Endodermal cell (in vitro differentiated cells): Measurements from ENCODE around the gene KDM1B. TPM values are rescaled to one million over a fixed set of nuclear protein-coding genes. Genes with fewer than 3 reads are reported as not detected.
A peak's percentile ranks its signal among the peaks of the same experiment; 100 is the strongest.

Source experiments
- DNase-seq: peaks from one replicate; pipeline ENCODE4 v3.0.0-alpha.2; 2017
- H3K27ac ChIP-seq: 2 replicates; pipeline ENCODE4 v1.5.1; 2013; ENCODE audit warnings: mild to moderate bottlenecking, low read depth, low read length, moderate library complexity
- H3K27me3 ChIP-seq: 2 replicates; pipeline ENCODE4 v1.6.1; 2013; ENCODE audit warnings: mild to moderate bottlenecking, low read length, moderate library complexity; ENCODE audit not compliant: insufficient read depth, control insufficient read depth, poor library complexity, severe bottlenecking
- H3K36me3 ChIP-seq: 2 replicates; pipeline ENCODE4 v1.7.0; 2013; ENCODE audit warnings: mild to moderate bottlenecking, low read length, moderate library complexity; ENCODE audit not compliant: control insufficient read depth, insufficient read depth
- H3K4me1 ChIP-seq: one replicate; pipeline ENCODE4 v1.7.0; 2013; ENCODE audit warnings: low read length; ENCODE audit not compliant: control insufficient read depth, insufficient read depth
- H3K4me3 ChIP-seq: 2 replicates; pipeline ENCODE4 v1.5.1; 2013; ENCODE audit warnings: mild to moderate bottlenecking, low read length, moderate library complexity
- H3K9ac ChIP-seq: 2 replicates; pipeline ENCODE4 v1.6.1; 2013; ENCODE audit warnings: mild to moderate bottlenecking, low read length, moderate library complexity; ENCODE audit not compliant: poor library complexity, severe bottlenecking; ENCODE audit errors: extremely low read depth
- H3K9me3 ChIP-seq: 2 replicates; pipeline ENCODE4 v1.6.1; 2013; ENCODE audit warnings: mild to moderate bottlenecking, low read length, moderate library complexity; ENCODE audit not compliant: control insufficient read depth
- H3K27ac Mint-ChIP-seq: 2 replicates; pipeline ENCODE4 v1.8.0; 2020; ENCODE audit warnings: mixed read lengths
- H3K27me3 Mint-ChIP-seq: 2 replicates; pipeline ENCODE4 v1.8.0; 2021; ENCODE audit warnings: mild to moderate bottlenecking, mixed read lengths; ENCODE audit not compliant: insufficient read depth
- H3K36me3 Mint-ChIP-seq: 2 replicates; pipeline ENCODE4 v1.8.0; 2020; ENCODE audit warnings: low read depth, mixed read lengths
- H3K4me1 Mint-ChIP-seq: 2 replicates; pipeline ENCODE4 v1.8.0; 2020; ENCODE audit warnings: mixed read lengths
- H3K4me3 Mint-ChIP-seq: 2 replicates; pipeline ENCODE4 v1.8.0; 2020; ENCODE audit warnings: mild to moderate bottlenecking, moderate library complexity, mixed read lengths
- H3K9me3 Mint-ChIP-seq: 2 replicates; pipeline ENCODE4 v1.8.0; 2020; ENCODE audit warnings: mild to moderate bottlenecking, mixed read lengths
- CTCF ChIP-seq: fragments of 200-600 bp; sonication (generic); conservative IDR thresholded peaks from 2 replicates; pipeline ENCODE4 v1.5.0; 2021; ENCODE audit warnings: antibody characterized with exemption, mild to moderate bottlenecking
- WGBS, 2 experiments: methylation state at CpG; one replicate each; pipeline versions ENCODE4 v1.1.5 to v1.1.7; 2013; ENCODE audit warnings: missing lambda C conversion rate in 2 of 2, mixed read lengths in 1 of 2; ENCODE audit not compliant: insufficient coverage in 1 of 2, insufficient read length in 1 of 2; 5-methylcytosine and 5-hydroxymethylcytosine counted together
- total RNA-seq, 2 donors: library from RNA; stranded (reverse); fragmentation: NEBNext Ultra II Directional in 1 of 2; extraction: Animal tissue kit (Norgen Biotek cat#: 25700) in 1 of 2; gene quantifications; 2 replicates in 1 of 2; 3 replicates in 1 of 2; pipeline ENCODE4 v1.2.1, GENCODE V29; 2021

The KDM1B gene
- total RNA-seq, 2 donors from 2014 or later: 7.7 to 9.3 TPM

- Histone ChIP-seq H3K36me3 (peaks cover 14% of the 10 kb centered on the region), H3K4me1 (peaks cover 8% of the 10 kb centered on the region), H3K4me3 (no peak overlapping the region), H3K27me3 (no peaks in the 10 kb centered on the region), H3K27ac (no peak overlapping the region), H3K9me3 (no peaks in the 10 kb centered on the region), H3K9ac (no peak overlapping the region)
- Mint-ChIP-seq H3K9me3 (no peaks in the 10 kb centered on the region), H3K4me3 (no peak overlapping the region), H3K27ac (no peak overlapping the region), H3K4me1 (peaks cover 27% of the 10 kb centered on the region), H3K36me3 (peaks cover 23% of the 10 kb centered on the region), H3K27me3 (no peaks in the 10 kb centered on the region)
- TF ChIP-seq CTCF: no peak
- no peak for DNase-seq
- WGBS, 2 experiments: 89 to 100% methylated on average over 2 to 3 of the region's 3 CpGs
Observed at GRCh38 chr6:18151801-18152200, 3.4 kb upstream of the KDM1B start.

- Histone ChIP-seq H3K4me3 (peak overlapping the region; percentile 90), H3K9ac (no peak overlapping the region), H3K27ac (no peak overlapping the region), H3K9me3 (no peaks in the 10 kb centered on the region), H3K27me3 (no peaks in the 10 kb centered on the region), H3K36me3 (peaks cover 15% of the 10 kb centered on the region), H3K4me1 (peaks cover 8% of the 10 kb centered on the region)
- H3K9me3 Mint-ChIP-seq: no peaks in the 10 kb centered on the region
- no peak for DNase-seq
- no peak for TF ChIP-seq CTCF
- peak overlapping the region; percentile 95 for H3K4me3 Mint-ChIP-seq
- peaks cover 12% of the 10 kb centered on the region for H3K36me3 Mint-ChIP-seq
- H3K27ac Mint-ChIP-seq: no peak overlapping the region
- no peaks in the 10 kb centered on the region for H3K27me3 Mint-ChIP-seq
- H3K4me1 Mint-ChIP-seq: peaks cover 27% of the 10 kb centered on the region
Observed at GRCh38 chr6:18153311-18153703, 1.9 kb upstream of the KDM1B start.

GRCh38 chr6:18154507-18155149 is 594 bp upstream of the KDM1B start, which contains the start of gene TPMT:
TSS of gene TPMT (minus strand) at chr6:18155077. CDS start at chr6:18149127, 5,950 bp downstream.
- Histone ChIP-seq H3K4me3 (peak within 1 kb of the TSS; percentile 91), H3K4me1 (peaks cover 8% of the 10 kb centered on the region), H3K36me3 (peaks cover 8% of the 10 kb centered on the region), H3K9me3 (no peaks in the 10 kb centered on the region), H3K27me3 (no peaks in the 10 kb centered on the region), H3K9ac (peak within 1 kb of the TSS; percentile 80), H3K27ac (peak within 1 kb of the TSS; percentile 53)
- Mint-ChIP-seq H3K4me3 (peak within 1 kb of the TSS; percentile 95), H3K9me3 (no peaks in the 10 kb centered on the region), H3K27me3 (no peaks in the 10 kb centered on the region), H3K27ac (peak within 1 kb of the TSS; percentile 100), H3K4me1 (peaks cover 27% of the 10 kb centered on the region), H3K36me3 (peaks cover 13% of the 10 kb centered on the region)
- 0% methylated on average over 10 to 34 of the region's 34 CpGs for WGBS, 2 experiments
- TF ChIP-seq CTCF: no peak
- no peak for DNase-seq
